Lower lobe of right lung (tissue), 2 donors: ENCODE data around the gene GAS2L3. TPM values are rescaled to one million over a fixed set of nuclear protein-coding genes. Genes with fewer than 3 reads are reported as not detected.

Source experiments
- ATAC-seq, 2 donors: fragments of 200-7000 bp; cut with Tn5 transposase; one replicate each; pipeline ENCODE4 v1.9.1; 2020 to 2022; ENCODE audit warnings: mild to moderate bottlenecking in 2 of 2, moderate library complexity in 2 of 2
- DNase-seq: peaks from one replicate; pipeline ENCODE4 v3.0.0-alpha.2; 2020
- H3K27ac ChIP-seq: fragments of 200-600 bp; one replicate; pipeline ENCODE4 v1.8.0; 2022
- H3K27me3 ChIP-seq: fragments of 200-600 bp; one replicate; pipeline ENCODE4 v1.8.0; 2022; ENCODE audit warnings: low read depth
- H3K36me3 ChIP-seq: fragments of 200-600 bp; one replicate; pipeline ENCODE4 v1.8.0; 2022; ENCODE audit warnings: mild to moderate bottlenecking
- H3K4me1 ChIP-seq: fragments of 200-600 bp; one replicate; pipeline ENCODE4 v1.8.0; 2022
- H3K4me3 ChIP-seq: fragments of 200-600 bp; one replicate; pipeline ENCODE4 v1.8.0; 2022; ENCODE audit warnings: mild to moderate bottlenecking
- H3K9me3 ChIP-seq: fragments of 200-600 bp; one replicate; pipeline ENCODE4 v1.8.0; 2022
- intact Hi-C: fragments of 100-400 bp; cut with DNase I; formaldehyde crosslinking; loops from one replicate; pipeline ENCODE4 v1.11.0; 2022
- total RNA-seq: library from RNA; stranded (reverse); fragmentation: NEBNext Ultra II Directional; extraction: Animal tissue kit (Norgen Biotek cat#: 25700); gene quantifications from one replicate; pipeline ENCODE4 v1.2.1, GENCODE V29; 2021
- TF ChIP-seq, protein P1 (sequence below): fragments of 200-600 bp; IDR thresholded peaks from one replicate; pipeline ENCODE4 v1.8.0; 2022; ENCODE audit warnings: antibody characterized with exemption, mild to moderate bottlenecking
- donor health status: DM: no; HTN: yes; CAD: no; lungs with severe emphysema.

The GAS2L3 gene
- total RNA-seq, 1 donor from 2014 or later: 19.4 TPM

DNA sequence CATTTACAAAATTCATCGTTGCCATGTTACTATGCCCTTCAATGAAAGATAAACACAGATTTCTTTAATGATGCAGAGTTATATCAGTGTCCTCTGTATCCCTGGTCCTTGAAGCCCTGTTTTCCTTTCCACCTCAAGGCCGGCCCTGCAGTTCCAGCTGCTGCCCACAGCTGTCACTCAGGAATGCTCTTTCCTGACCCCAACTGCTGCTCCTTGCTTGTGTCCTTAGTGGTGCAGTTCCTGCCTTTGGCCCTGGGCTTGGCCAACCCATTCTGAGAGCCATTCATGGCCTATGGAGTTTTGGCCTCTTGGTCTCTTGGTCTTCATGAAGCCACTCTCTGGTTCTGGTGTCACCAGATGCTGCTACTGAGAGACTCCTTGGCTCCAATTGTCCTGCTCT is 93.1 kb downstream of the GAS2L3 start:
- H3K27ac ChIP-seq: no peak overlapping the region
- intact Hi-C loops: no loop called here
- peaks cover 2% of the 10 kb centered on the region for H3K27me3 ChIP-seq
- no peaks in the 10 kb centered on the region for H3K36me3 ChIP-seq
- H3K4me3 ChIP-seq: no peak overlapping the region
- no peaks in the 10 kb centered on the region for H3K4me1 ChIP-seq
- no peak for DNase-seq
- TF ChIP-seq, protein P1, sequence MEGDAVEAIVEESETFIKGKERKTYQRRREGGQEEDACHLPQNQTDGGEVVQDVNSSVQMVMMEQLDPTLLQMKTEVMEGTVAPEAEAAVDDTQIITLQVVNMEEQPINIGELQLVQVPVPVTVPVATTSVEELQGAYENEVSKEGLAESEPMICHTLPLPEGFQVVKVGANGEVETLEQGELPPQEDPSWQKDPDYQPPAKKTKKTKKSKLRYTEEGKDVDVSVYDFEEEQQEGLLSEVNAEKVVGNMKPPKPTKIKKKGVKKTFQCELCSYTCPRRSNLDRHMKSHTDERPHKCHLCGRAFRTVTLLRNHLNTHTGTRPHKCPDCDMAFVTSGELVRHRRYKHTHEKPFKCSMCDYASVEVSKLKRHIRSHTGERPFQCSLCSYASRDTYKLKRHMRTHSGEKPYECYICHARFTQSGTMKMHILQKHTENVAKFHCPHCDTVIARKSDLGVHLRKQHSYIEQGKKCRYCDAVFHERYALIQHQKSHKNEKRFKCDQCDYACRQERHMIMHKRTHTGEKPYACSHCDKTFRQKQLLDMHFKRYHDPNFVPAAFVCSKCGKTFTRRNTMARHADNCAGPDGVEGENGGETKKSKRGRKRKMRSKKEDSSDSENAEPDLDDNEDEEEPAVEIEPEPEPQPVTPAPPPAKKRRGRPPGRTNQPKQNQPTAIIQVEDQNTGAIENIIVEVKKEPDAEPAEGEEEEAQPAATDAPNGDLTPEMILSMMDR: no peak
- H3K9me3 ChIP-seq: no peaks in the 10 kb centered on the region
- no peak for ATAC-seq

DNA sequence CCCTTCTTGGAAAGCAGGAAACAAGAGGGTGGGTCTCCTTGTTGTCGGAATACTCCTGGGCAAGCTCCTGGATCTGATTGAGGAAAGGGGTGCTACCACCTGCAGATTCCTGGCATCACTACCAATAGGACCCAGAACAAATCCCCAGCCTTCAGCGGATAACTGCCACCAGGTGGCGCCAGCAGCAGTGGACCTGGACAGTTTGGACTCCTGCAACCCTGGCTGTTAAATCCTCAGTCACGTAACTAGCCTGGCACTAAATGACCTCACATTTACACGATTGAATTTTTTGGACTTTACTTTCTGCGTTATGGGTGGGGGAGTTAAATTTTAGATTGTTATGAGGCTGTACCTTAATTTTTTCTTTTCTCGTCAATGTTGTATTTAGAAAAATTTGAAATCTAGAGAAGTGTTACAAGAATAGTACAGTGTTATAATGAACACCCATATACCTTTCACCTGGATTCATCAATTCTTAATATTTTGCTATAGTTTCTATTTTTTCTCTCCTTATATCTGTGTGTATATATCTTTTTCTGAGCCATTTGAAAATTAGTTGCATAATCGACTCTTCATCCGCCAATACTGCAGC is 95.6 kb downstream of the GAS2L3 start:
- Histone ChIP-seq H3K27me3 (peaks cover 4% of the 10 kb centered on the region), H3K4me3 (no peak overlapping the region), H3K36me3 (no peaks in the 10 kb centered on the region), H3K9me3 (no peaks in the 10 kb centered on the region), H3K4me1 (no peaks in the 10 kb centered on the region), H3K27ac (no peak overlapping the region)
- DNase-seq: peak; percentile 79
- peak; percentile 77 to 82 for ATAC-seq
- TF ChIP-seq, protein P1: peak; percentile 81
- intact Hi-C loops: no loop called here

DNA sequence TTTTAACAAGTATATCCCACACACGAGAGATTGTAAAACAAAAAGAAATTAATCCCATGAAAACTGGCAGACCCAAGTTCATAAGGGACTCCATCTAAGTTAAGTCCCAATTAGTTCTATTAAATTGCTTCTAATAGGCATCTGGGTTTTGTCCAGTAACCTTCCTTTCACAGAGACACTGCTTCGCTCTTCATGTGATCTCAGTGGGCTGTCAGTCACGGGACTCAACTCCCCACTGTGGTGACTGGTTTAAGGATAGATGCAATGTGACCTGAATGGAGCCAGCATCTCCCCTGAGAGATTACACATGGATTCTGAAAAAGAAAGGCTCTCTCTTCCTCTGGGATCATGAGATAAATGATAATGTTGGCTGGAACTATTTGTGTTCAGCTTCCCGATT is 96.4 kb downstream of the GAS2L3 start:
- Histone ChIP-seq H3K4me3 (no peak overlapping the region), H3K27me3 (peaks cover 4% of the 10 kb centered on the region)
- intact Hi-C loops: no loop called here

DNA sequence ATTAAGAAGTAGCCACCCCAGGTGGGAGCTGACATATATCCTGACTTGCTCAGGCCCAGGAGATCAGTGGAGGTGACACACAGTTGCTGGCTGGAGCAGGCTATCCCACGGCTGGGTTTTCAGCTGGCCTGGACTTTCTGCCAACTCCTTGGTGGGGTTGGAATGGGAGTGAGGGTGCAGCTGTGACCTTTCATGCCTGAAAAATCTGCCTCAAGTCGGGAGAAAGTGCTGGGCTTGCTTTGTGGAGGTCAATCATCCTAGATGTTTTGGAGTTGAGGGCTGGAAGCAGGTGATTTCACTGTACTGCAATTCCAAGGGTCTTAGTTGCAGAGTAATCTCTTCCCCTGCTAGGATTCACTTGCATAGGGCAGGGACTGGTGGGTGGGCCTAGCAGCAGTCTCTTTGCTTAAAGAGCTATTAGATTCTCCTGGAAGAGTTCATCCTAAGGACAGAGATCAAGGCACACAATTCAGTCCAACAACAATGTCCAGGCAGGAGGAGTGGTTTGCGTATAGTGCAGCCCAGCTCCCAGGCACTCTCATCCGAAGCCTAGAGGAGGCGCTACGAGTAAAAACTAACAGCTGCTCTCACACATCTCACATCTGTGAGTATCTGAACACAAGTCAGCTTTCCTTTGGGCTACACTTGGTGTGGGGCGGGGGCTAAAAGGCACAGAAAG is 98.1 kb downstream of the GAS2L3 start:
- Histone ChIP-seq H3K36me3 (no peaks in the 10 kb centered on the region), H3K27ac (no peak overlapping the region), H3K27me3 (peaks cover 4% of the 10 kb centered on the region), H3K4me3 (no peak overlapping the region), H3K4me1 (no peaks in the 10 kb centered on the region), H3K9me3 (no peaks in the 10 kb centered on the region)
- ATAC-seq (no peak), DNase-seq (no peak)
- TF ChIP-seq, protein P1: no peak
- intact Hi-C loops: no loop called here

More for the DNA sequence above, 96.4 kb downstream of the GAS2L3 start:
- Histone ChIP-seq H3K36me3 (no peaks in the 10 kb centered on the region), H3K9me3 (no peaks in the 10 kb centered on the region), H3K27ac (no peak overlapping the region), H3K4me1 (no peaks in the 10 kb centered on the region)
- ATAC-seq: no peak
- DNase-seq: no peak
- TF ChIP-seq, protein P1: no peak

DNA sequence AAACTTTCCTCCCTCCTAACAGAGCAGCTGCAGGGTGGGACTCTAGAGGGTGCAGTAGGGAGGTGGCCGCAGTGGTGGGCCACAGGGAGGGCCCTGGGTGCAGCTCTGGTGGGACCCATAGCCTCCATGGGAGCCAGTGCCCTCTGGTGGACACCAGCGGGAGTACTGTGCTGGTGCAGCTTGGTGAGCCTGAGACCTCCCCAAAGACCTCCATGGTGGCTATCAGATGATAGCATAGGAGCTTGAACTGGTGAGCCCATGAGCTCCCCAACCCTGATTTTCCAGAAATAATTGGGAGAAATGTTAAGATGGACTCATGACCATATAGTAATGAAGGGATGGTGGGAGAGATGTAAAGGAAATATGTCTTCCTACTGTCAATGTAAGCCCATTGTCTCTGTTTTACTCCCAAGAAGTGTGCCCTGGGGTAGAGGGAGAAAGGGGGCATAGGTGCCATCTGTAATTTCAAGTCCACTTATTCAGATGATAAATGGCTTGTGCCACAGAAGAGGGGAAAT is 98.7 kb downstream of the GAS2L3 start:
- DNase-seq (peak; percentile 50), ATAC-seq (peak; percentile 57 to 67)
- no peak overlapping the region for H3K4me3 ChIP-seq
- no peak overlapping the region for H3K27ac ChIP-seq
- no peaks in the 10 kb centered on the region for H3K9me3 ChIP-seq
- H3K36me3 ChIP-seq: no peaks in the 10 kb centered on the region
- TF ChIP-seq, protein P1: peak; percentile 52
- intact Hi-C loops: no loop called here
- H3K4me1 ChIP-seq: no peaks in the 10 kb centered on the region
- peaks cover 4% of the 10 kb centered on the region for H3K27me3 ChIP-seq
